HEK293 (cell line): ENCODE results near the gene SDF2.

Experiments
- CTCF ChIA-PET: fragments of 350-600 bp; formaldehyde crosslinking; extraction: SDS; loops from one replicate; lab custom pipeline; 2021; ENCODE audit warnings: antibody characterized with exemption; lab: Yijun Ruan, JAX
- POLR2A ChIA-PET: fragments of 300-600 bp; formaldehyde crosslinking; extraction: SDS; loops from one replicate; lab custom pipeline; 2020; ENCODE audit warnings: antibody characterized with exemption, inconsistent platforms; lab: Yijun Ruan, JAX
- H3K27ac ChIP-seq: fragments of 200-500 bp; sonication (Bioruptor generic); 2 replicates; pipeline ENCODE4 v1.5.1; 2014; ENCODE audit warnings: low read depth, low read length, control low read depth, inconsistent platforms; ENCODE audit errors: extremely low read depth
- H3K36me3 ChIP-seq, 2 experiments: fragments of 200-500 bp in 1 of 2; sonication (Bioruptor generic) in 1 of 2; 1 replicate in 1 of 2; 2 replicates in 1 of 2; pipeline ENCODE4 v1.5.1; 2014 to 2017; ENCODE audit warnings: inconsistent platforms in 2 of 2, low read length in 2 of 2; ENCODE audit not compliant: control insufficient read depth in 2 of 2, insufficient read depth in 1 of 2
- H3K4me1 ChIP-seq: fragments of 200-500 bp; sonication (Bioruptor generic); 2 replicates; pipeline ENCODE4 v1.5.1; 2014; ENCODE audit warnings: mild to moderate bottlenecking, low read length, inconsistent platforms; ENCODE audit not compliant: control insufficient read depth, insufficient read depth
- H3K4me3 ChIP-seq: 2 replicates; pipeline ENCODE4 v1.5.1; 2011; ENCODE audit warnings: low read depth, mild to moderate bottlenecking, control low read depth, low read length, moderate library complexity
- H3K9me3 ChIP-seq: fragments of 200-500 bp; sonication (Bioruptor generic); 2 replicates; pipeline ENCODE4 v1.5.1; 2014; ENCODE audit warnings: low read depth, low read length, inconsistent platforms; ENCODE audit not compliant: control insufficient read depth, insufficient read depth
- GLIS1 ChIP-seq: fragments of 450-650 bp; formaldehyde crosslinking; IDR thresholded peaks from 2 replicates; pipeline ENCODE4 v1.5.1; 2016; ENCODE audit warnings: missing biosample characterization, missing genetic modification characterization
- HIC1 ChIP-seq: fragments of 450-650 bp; formaldehyde crosslinking; IDR thresholded peaks from 2 replicates; pipeline ENCODE4 v1.5.1; 2016; ENCODE audit warnings: missing biosample characterization, missing genetic modification characterization
- KLF1 ChIP-seq: fragments of 450-650 bp; formaldehyde crosslinking; IDR thresholded peaks from 2 replicates; pipeline ENCODE4 v1.5.1; 2016; ENCODE audit warnings: missing biosample characterization, missing genetic modification characterization
- KLF10 ChIP-seq: fragments of 450-650 bp; IDR thresholded peaks from 2 replicates; pipeline ENCODE4 v1.5.1; 2018; ENCODE audit warnings: missing biosample characterization, mild to moderate bottlenecking, missing genetic modification characterization
- KLF16 ChIP-seq: fragments of 450-650 bp; formaldehyde crosslinking; IDR thresholded peaks from 2 replicates; pipeline ENCODE4 v1.5.1; 2017; ENCODE audit warnings: missing biosample characterization, missing genetic modification characterization
- KLF17 ChIP-seq: fragments of 450-650 bp; formaldehyde crosslinking; IDR thresholded peaks from 2 replicates; pipeline ENCODE4 v1.5.1; 2016; ENCODE audit warnings: missing biosample characterization, missing genetic modification characterization
- MEIS1 ChIP-seq: sonication (generic); formaldehyde crosslinking; IDR thresholded peaks from 2 replicates; pipeline ENCODE4 v1.8.1; 2022; ENCODE audit warnings: missing genetic modification reagents, mild to moderate bottlenecking, borderline replicate concordance
- MZF1 ChIP-seq: fragments of 450-650 bp; formaldehyde crosslinking; IDR thresholded peaks from 2 replicates; pipeline ENCODE4 v1.5.1; 2017; ENCODE audit warnings: missing biosample characterization, missing genetic modification characterization, borderline replicate concordance
- ZBTB1 ChIP-seq: fragments of 450-650 bp; formaldehyde crosslinking; IDR thresholded peaks from 2 replicates; pipeline ENCODE4 v1.5.1; 2016; ENCODE audit warnings: missing biosample characterization, missing genetic modification characterization
- ZBTB10 ChIP-seq: fragments of 450-650 bp; formaldehyde crosslinking; IDR thresholded peaks from 2 replicates; pipeline ENCODE4 v1.5.1; 2016; ENCODE audit warnings: missing biosample characterization, missing genetic modification characterization
- ZBTB11 ChIP-seq: fragments of 450-650 bp; formaldehyde crosslinking; conservative IDR thresholded peaks from 2 replicates; pipeline ENCODE4 v1.5.1; 2016; ENCODE audit warnings: low read depth, missing biosample characterization, missing genetic modification characterization
- ZBTB17 ChIP-seq: fragments of 450-650 bp; formaldehyde crosslinking; IDR thresholded peaks from 2 replicates; pipeline ENCODE4 v1.5.1; 2016; ENCODE audit warnings: missing biosample characterization, missing genetic modification characterization
- ZNF10 ChIP-seq: fragments of 450-650 bp; formaldehyde crosslinking; IDR thresholded peaks from 2 replicates; pipeline ENCODE4 v1.5.1; 2017; ENCODE audit warnings: missing biosample characterization, missing genetic modification characterization
- ZNF184 ChIP-seq: fragments of 450-650 bp; IDR thresholded peaks from 2 replicates; pipeline ENCODE4 v1.5.1; 2018; ENCODE audit warnings: missing biosample characterization, mild to moderate bottlenecking, missing genetic modification characterization
- ZNF2 ChIP-seq: fragments of 450-650 bp; formaldehyde crosslinking; IDR thresholded peaks from 2 replicates; pipeline ENCODE4 v1.5.1; 2016; ENCODE audit warnings: missing biosample characterization, missing genetic modification characterization
- ZNF214 ChIP-seq: fragments of 450-650 bp; formaldehyde crosslinking; IDR thresholded peaks from 2 replicates; pipeline ENCODE4 v1.5.1; 2017; ENCODE audit warnings: missing biosample characterization, mild to moderate bottlenecking, missing genetic modification characterization, borderline replicate concordance
- ZNF311 ChIP-seq: fragments of 450-650 bp; formaldehyde crosslinking; IDR thresholded peaks from 2 replicates; pipeline ENCODE4 v1.5.1; 2017; ENCODE audit warnings: missing biosample characterization, missing genetic modification characterization, borderline replicate concordance
- ZNF324 ChIP-seq: fragments of 450-650 bp; formaldehyde crosslinking; IDR thresholded peaks from 2 replicates; pipeline ENCODE4 v1.5.1; 2016; ENCODE audit warnings: missing biosample characterization, missing genetic modification characterization
- ZNF488 ChIP-seq: fragments of 450-650 bp; formaldehyde crosslinking; IDR thresholded peaks from 2 replicates; pipeline ENCODE4 v1.5.1; 2016; ENCODE audit warnings: missing biosample characterization, missing genetic modification characterization
- ZNF629 ChIP-seq: fragments of 450-650 bp; formaldehyde crosslinking; IDR thresholded peaks from 2 replicates; pipeline ENCODE4 v1.5.1; 2017; ENCODE audit warnings: missing biosample characterization, missing genetic modification characterization
- ZNF645 ChIP-seq: fragments of 450-650 bp; formaldehyde crosslinking; IDR thresholded peaks from 2 replicates; pipeline ENCODE4; 2016; ENCODE audit warnings: missing biosample characterization, missing genetic modification characterization
- ZNF747 ChIP-seq: fragments of 450-650 bp; formaldehyde crosslinking; IDR thresholded peaks from 2 replicates; pipeline ENCODE4 v1.5.1; 2016; ENCODE audit warnings: missing biosample characterization, missing genetic modification characterization
- ZNF777 ChIP-seq: fragments of 450-650 bp; formaldehyde crosslinking; IDR thresholded peaks from 2 replicates; pipeline ENCODE4 v1.5.1; 2017; ENCODE audit warnings: missing biosample characterization, missing genetic modification characterization, borderline replicate concordance
- ZNF792 ChIP-seq: fragments of 450-650 bp; formaldehyde crosslinking; IDR thresholded peaks from 2 replicates; pipeline ENCODE4 v1.5.1; 2016; ENCODE audit warnings: missing biosample characterization, missing genetic modification characterization
- ZNF843 ChIP-seq: fragments of 450-650 bp; formaldehyde crosslinking; IDR thresholded peaks from 2 replicates; pipeline ENCODE4 v1.5.1; 2016; ENCODE audit warnings: missing biosample characterization, missing genetic modification characterization

Gene SDF2

GRCh38 chr17:28661635-28662526 is at the start of gene SDF2, which contains the start of gene SUPT6H:
Gene SDF2, minus strand, starts transcription at chr17:28661906. Its CDS starts 30 bp downstream, at chr17:28661876.
Gene SUPT6H, plus strand, starts transcription at chr17:28662205. Its CDS starts 11,197 bp downstream, at chr17:28673402.
- peak within 1 kb of the TSS; percentile 81 for H3K27ac ChIP-seq
- peaks cover 38 to 59% of the 10 kb centered on the region in 2 experiments for H3K36me3 ChIP-seq
- no peaks in the 10 kb centered on the region for H3K9me3 ChIP-seq
- CTCF ChIA-PET: interaction anchor here (0.6 to 4.7 kb wide), 8 partner anchors 13 to 66 kb away, joined by 3 to 42 read pairs (median 6); partner anchors contain the start of gene BLTP2
- H3K4me1 ChIP-seq: peaks cover 7% of the 10 kb centered on the region
- peak within 1 kb of the TSS; percentile 78 for H3K4me3 ChIP-seq
- POLR2A ChIA-PET: interaction anchor here (0.8 to 3.2 kb wide), 16 partner anchors 8 to 290 kb away, joined by 3 to 56 read pairs (median 6); partner anchors contain the start of genes BLTP2, NEK8, PHF12 and PIGS
- TF ChIP-seq MEIS1 (CRISPR knock-in tag) (no peak), ZNF214 (tag by site-specific recombination) (no peak), KLF17 (tag by site-specific recombination) (peak; percentile 44), HIC1 (tag by site-specific recombination) (no peak), GLIS1 (tag by site-specific recombination) (peak; percentile 64; the same call in 1 of the 2 replicates), ZNF792 (tag by site-specific recombination) (0 out of 2 replicates have a peak, but pooled peaks have one; percentile 44), ZBTB1 (tag by site-specific recombination) (no peak), KLF1 (no peak), ZNF324 (tag by site-specific recombination) (0 out of 2 replicates have a peak, but pooled peaks have one; percentile 36), ZNF184 (tag by site-specific recombination) (no peak), ZBTB10 (tag by site-specific recombination) (0 out of 2 replicates have a peak, but pooled peaks have one; percentile 45), ZNF311 (no peak), MZF1 (tag by site-specific recombination) (peak; percentile 62; the same call in 1 of the 2 replicates), ZNF645 (no peak), ZBTB17 (tag by site-specific recombination) (peak; percentile 94), ZNF747 (tag by site-specific recombination) (no peak), ZNF2 (peak; percentile 22; the same call in 1 of the 2 replicates), ZNF843 (tag by site-specific recombination) (0 out of 2 replicates have a peak, but pooled peaks have one; percentile 23), ZNF777 (tag by site-specific recombination) (peak; percentile 61; the same call in 1 of the 2 replicates), ZNF488 (no peak), KLF10 (tag by site-specific recombination) (no peak), ZNF10 (tag by site-specific recombination) (no peak), KLF16 (0 out of 2 replicates have a peak, but pooled peaks have one; percentile 44), ZNF629 (tag by site-specific recombination) (peak; percentile 98), ZBTB11 (peak; percentile 92)
